ENCODE results near the gene WASL.
A peak's percentile ranks its signal among the peaks of the same experiment; 100 is the strongest.
"Not testable (repeated sequence)": the region's sequence is repeated elsewhere in the genome, so short reads cannot be mapped to it uniquely, and the experiment has no call there.

WASL gene

GRCh38 chr7:123748734-123749536, at the start of gene WASL:
WASL (minus strand) TSS chr7:123749003; CDS start chr7:123748734, 269 bp downstream.
- DNase-seq, result peak; percentile 89

- peak; percentile 54 for DNase-seq
These were observed 49.1 kb upstream of the WASL start for GRCh38 chr7:123797673-123798531.

GRCh38 chr7:123796568-123796967, 47.8 kb upstream of the WASL start:
- DNase-seq, result no peak

GRCh38 chr7:123795917-123796316, 47.1 kb upstream of the WASL start:
- no peak for DNase-seq

GRCh38 chr7:123795116-123795515, 46.3 kb upstream of the WASL start:
- not testable (repeated sequence) for DNase-seq

- DNase-seq, result no peak
These were observed 43.7 kb upstream of the WASL start for GRCh38 chr7:123792547-123792946.

GRCh38 chr7:123791001-123791400, 42.2 kb upstream of the WASL start:
- DNase-seq, result no peak

- no peak for DNase-seq
These were observed 41.0 kb upstream of the WASL start for GRCh38 chr7:123789817-123790216.

- no peak for DNase-seq
These were observed 40.5 kb upstream of the WASL start for GRCh38 chr7:123789206-123789784.

- no peak for DNase-seq
These were observed 39.8 kb upstream of the WASL start for GRCh38 chr7:123788584-123788983.

GRCh38 chr7:123787220-123788007, 38.6 kb upstream of the WASL start:
- peak; percentile 58 for DNase-seq

GRCh38 chr7:123784263-123784662, 35.5 kb upstream of the WASL start:
- peak; percentile 83 for DNase-seq

- DNase-seq, result peak; percentile 64
These were observed 35.0 kb upstream of the WASL start for GRCh38 chr7:123783820-123784219.

- no peak for DNase-seq
These were observed 33.4 kb upstream of the WASL start for GRCh38 chr7:123782071-123782798.

- not testable (repeated sequence) for DNase-seq
These were observed 31.7 kb upstream of the WASL start for GRCh38 chr7:123780472-123780871.

- no peak for DNase-seq
These were observed 25.7 kb upstream of the WASL start for GRCh38 chr7:123774496-123774895.

GRCh38 chr7:123773481-123773880, 24.7 kb upstream of the WASL start:
- no peak for DNase-seq

- DNase-seq, result no peak
These were observed 23.8 kb upstream of the WASL start for GRCh38 chr7:123772652-123773051.

- peak; percentile 22 for DNase-seq
These were observed 23.0 kb upstream of the WASL start for GRCh38 chr7:123771846-123772245.

GRCh38 chr7:123771256-123771655, 22.5 kb upstream of the WASL start:
- DNase-seq, result peak; percentile 24

GRCh38 chr7:123770378-123770777, 21.6 kb upstream of the WASL start:
- peak; percentile 95 for DNase-seq

GRCh38 chr7:123769371-123769770, 20.6 kb upstream of the WASL start:
- DNase-seq, result peak; percentile 47

Measured in inflammatory macrophage treated with lipopolysaccharide for 4 hours (primary cell).